CD14-positive monocyte (primary cell): ENCODE data around the gene ST13. TPM values are rescaled to one million over a fixed set of nuclear protein-coding genes. Genes with fewer than 3 reads are reported as not detected.

Source experiments
- DNase-seq, 3 donors: peaks; one replicate each; pipeline ENCODE4 v3.0.0-alpha.2; 2011 to 2022
- H2AFZ ChIP-seq: 2 replicates; pipeline ENCODE4 v1.6.0; 2012; ENCODE audit warnings: mild to moderate bottlenecking, low read depth, low read length, inconsistent platforms; ENCODE audit not compliant: insufficient read depth, poor library complexity, severe bottlenecking
- H3K27ac ChIP-seq, 2 donors: 1 replicate in 1 of 2; 2 replicates in 1 of 2; pipeline ENCODE4 v1.5.1; 2012 to 2013; ENCODE audit warnings: low read length in 2 of 2, control low read depth in 1 of 2, inconsistent platforms in 1 of 2, low read depth in 1 of 2, mild to moderate bottlenecking in 1 of 2
- H3K27me3 ChIP-seq, 2 donors: one replicate each; pipeline versions ENCODE4 v1.6.0 to v1.6.1; 2011 to 2013; ENCODE audit warnings: low read length in 2 of 2; ENCODE audit not compliant: control insufficient read depth in 2 of 2, insufficient read depth in 2 of 2
- H3K36me3 ChIP-seq, 2 donors: replicated peaks in 1 of 2; 1 replicate in 1 of 2; 2 replicates in 1 of 2; pipeline versions ENCODE4 v1.5.1 to v1.6.1; 2012 to 2013; ENCODE audit warnings: low read length in 2 of 2, control low read depth in 1 of 2, inconsistent platforms in 1 of 2, mild to moderate bottlenecking in 1 of 2; ENCODE audit not compliant: insufficient read depth in 2 of 2, control insufficient read depth in 1 of 2
- H3K4me1 ChIP-seq, 2 donors: 1 replicate in 1 of 2; 2 replicates in 1 of 2; pipeline versions ENCODE4 v1.5.1 to v1.6.1; 2012 to 2013; ENCODE audit warnings: low read length in 2 of 2, control low read depth in 1 of 2, inconsistent platforms in 1 of 2, mild to moderate bottlenecking in 1 of 2, moderate library complexity in 1 of 2; ENCODE audit not compliant: insufficient read depth in 2 of 2, control insufficient read depth in 1 of 2
- H3K4me2 ChIP-seq: replicated peaks from 2 replicates; pipeline ENCODE3; 2012; ENCODE audit warnings: low read length, moderate library complexity, mild to moderate bottlenecking; ENCODE audit not compliant: poor library complexity, severe bottlenecking; ENCODE audit errors: extremely low read depth
- H3K4me3 ChIP-seq, 3 experiments: fragments of 200-600 bp in 1 of 3; sonication (generic) in 1 of 3; replicated peaks in 1 of 3; 1 replicate in 2 of 3; 2 replicates in 1 of 3; pipeline ENCODE4 v1.5.1; 2011 to 2013; ENCODE audit warnings: low read length in 3 of 3, mild to moderate bottlenecking in 3 of 3, control low read depth in 2 of 3, low read depth in 2 of 3, inconsistent platforms in 1 of 3, moderate library complexity in 1 of 3
- H3K79me2 ChIP-seq: 2 replicates; pipeline ENCODE4 v1.6.0; 2012; ENCODE audit warnings: mild to moderate bottlenecking, control low read depth, inconsistent platforms, low read length, moderate library complexity; ENCODE audit not compliant: insufficient read depth
- H3K9ac ChIP-seq: 2 replicates; pipeline ENCODE4 v1.6.0; 2017; ENCODE audit warnings: low read length, mild to moderate bottlenecking; ENCODE audit not compliant: insufficient read depth, poor library complexity, severe bottlenecking
- H3K9me3 ChIP-seq, 2 donors: replicated peaks in 1 of 2; 1 replicate in 1 of 2; 2 replicates in 1 of 2; pipeline versions ENCODE4 v1.5.1 to v1.6.1; 2012 to 2013; ENCODE audit warnings: low read length in 2 of 2, control low read depth in 1 of 2; ENCODE audit not compliant: control insufficient read depth in 1 of 2, insufficient read depth in 1 of 2
- H4K20me1 ChIP-seq: 2 replicates; pipeline ENCODE4 v1.6.0; 2012; ENCODE audit warnings: mild to moderate bottlenecking, low read length, control low read depth, moderate library complexity; ENCODE audit not compliant: insufficient read depth
- H3K27ac Mint-ChIP-seq, 7 donors: one replicate each; pipeline ENCODE4 v1.8.0; 2020; ENCODE audit warnings: mild to moderate bottlenecking in 7 of 7, mixed read lengths in 7 of 7, moderate library complexity in 6 of 7, inconsistent platforms in 2 of 7
- H3K27me3 Mint-ChIP-seq, 3 donors: one replicate each; pipeline ENCODE4 v1.8.0; 2021 to 2022; ENCODE audit warnings: low read depth in 3 of 3, mild to moderate bottlenecking in 3 of 3, mixed read lengths in 3 of 3, moderate library complexity in 3 of 3, inconsistent platforms in 1 of 3
- H3K36me3 Mint-ChIP-seq, 2 donors: one replicate each; pipeline ENCODE4 v1.8.0; 2020; ENCODE audit warnings: mixed read lengths in 2 of 2, inconsistent platforms in 1 of 2, mild to moderate bottlenecking in 1 of 2
- H3K4me1 Mint-ChIP-seq: one replicate; pipeline ENCODE4 v1.8.0; 2020; ENCODE audit warnings: mild to moderate bottlenecking, mixed read lengths
- H3K4me3 Mint-ChIP-seq, 2 donors: one replicate each; pipeline ENCODE4 v1.8.0; 2020; ENCODE audit warnings: mild to moderate bottlenecking in 2 of 2, mixed read lengths in 2 of 2, moderate library complexity in 1 of 2
- H3K9me3 Mint-ChIP-seq, 7 donors: one replicate each; pipeline ENCODE4 v1.8.0; 2020 to 2022; ENCODE audit warnings: mixed read lengths in 7 of 7, mild to moderate bottlenecking in 6 of 7, moderate library complexity in 6 of 7, inconsistent platforms in 2 of 7
- WGBS: methylation state at CpG from one replicate; pipeline ENCODE4 v1.1.5; 2013; ENCODE audit warnings: missing lambda C conversion rate; ENCODE audit not compliant: insufficient coverage; 5-methylcytosine and 5-hydroxymethylcytosine counted together
- intact Hi-C, 2 donors: fragments of 100-400 bp; cut with micrococcal nuclease; formaldehyde crosslinking; loops; one replicate each; pipeline versions ENCODE4 v1.15.0 to v1.15.1; 2023
- polyA plus RNA-seq, 3 donors: library from polyadenylated mRNA; depleted of rRNA in 1 of 3; unstranded in 2 of 3; stranded (reverse) in 1 of 3; fragments of 300-500 nt in 2 of 3; fragments of >200 nt in 1 of 3; fragmentation: Illumina TruSeq in 2 of 3; gene quantifications; 1 replicate in 2 of 3; 2 replicates in 1 of 3; pipeline ENCODE4 v1.2.3, GENCODE V29; 2012 to 2021
- TF ChIP-seq, protein P1 (sequence below): fragments of 200-600 bp; IDR thresholded peaks from one replicate; pipeline ENCODE4 v1.8.0; 2022; ENCODE audit warnings: antibody characterized with exemption, mild to moderate bottlenecking

The ST13 gene
- polyA plus RNA-seq, 3 donors = 56.1 to 81.3 (median 67.2) TPM

DNA sequence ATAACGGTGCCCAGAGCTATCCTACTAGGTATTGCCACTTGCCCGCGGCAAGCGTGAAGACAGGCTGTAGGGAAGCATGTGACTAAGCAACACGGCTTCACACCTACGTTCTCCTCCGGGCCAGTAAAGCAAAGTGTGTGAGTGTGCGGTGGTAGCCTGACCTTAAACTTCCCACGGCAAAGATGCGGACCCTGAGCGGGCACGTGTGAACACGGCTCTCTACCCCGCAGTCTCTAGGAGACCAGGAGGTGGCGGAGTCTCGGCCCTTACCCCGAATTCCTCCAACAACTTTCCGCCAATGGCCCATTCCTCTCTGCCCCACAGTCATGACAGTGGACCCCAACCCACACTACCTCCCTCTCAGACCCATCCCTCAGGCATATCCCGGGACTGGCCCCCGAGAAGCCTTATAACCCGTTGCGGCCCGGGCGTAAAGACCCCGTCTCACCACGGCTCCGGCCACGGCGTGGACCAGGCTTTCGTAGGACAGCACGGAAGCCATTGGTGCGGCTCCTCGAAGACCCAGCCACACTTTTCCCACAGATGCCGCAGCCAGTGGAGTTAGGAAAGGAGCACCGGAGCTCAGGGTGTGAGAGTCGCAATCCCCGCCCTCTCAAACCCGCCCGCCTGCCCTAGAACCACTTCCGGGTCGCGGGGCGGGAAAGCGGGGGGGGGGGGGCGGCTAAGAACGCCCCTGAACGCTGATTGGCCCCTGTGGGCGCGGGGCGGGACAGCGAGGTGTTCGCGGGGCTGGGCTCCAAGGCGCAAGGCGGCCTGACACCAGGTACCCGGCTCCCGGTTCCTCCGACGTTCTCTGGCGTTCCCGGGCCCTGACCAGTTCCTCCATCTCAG, 37.5 kb downstream of the ST13 start, which contains the start of gene SLC25A17:
Gene SLC25A17, minus strand, starts transcription at position 600 of the 852 bp plus-strand sequence. Its CDS starts 98 bp downstream, at position 502.
- WGBS = under 1% methylated on average over 48 of the region's 61 CpGs
- H3K27me3 ChIP-seq = no peaks in the 10 kb centered on the region
- peaks cover 37% of the 10 kb centered on the region for H3K79me2 ChIP-seq
- H2AFZ ChIP-seq = peak within 1 kb of the TSS; percentile 100
- Mint-ChIP-seq H3K9me3 (no peaks in the 10 kb centered on the region), H3K27ac (peak within 1 kb of the TSS; percentile 84 to 97 (median 91)), H3K36me3 (peaks cover 3 to 5% of the 10 kb centered on the region in 2 donors), H3K4me1 (peaks cover 26% of the 10 kb centered on the region), H3K27me3 (peaks cover 0 to 2% (median 0%) of the 10 kb centered on the region in 3 donors), H3K4me3 (peak within 1 kb of the TSS; percentile 97 to 98)
- peaks cover 8 to 10% of the 10 kb centered on the region in 2 donors for H3K36me3 ChIP-seq
- peaks cover 3% of the 10 kb centered on the region for H4K20me1 ChIP-seq
- H3K4me1 ChIP-seq = peaks cover 25 to 31% of the 10 kb centered on the region in 2 donors
- no peaks in the 10 kb centered on the region for H3K9me3 ChIP-seq
- TF ChIP-seq, protein P1, sequence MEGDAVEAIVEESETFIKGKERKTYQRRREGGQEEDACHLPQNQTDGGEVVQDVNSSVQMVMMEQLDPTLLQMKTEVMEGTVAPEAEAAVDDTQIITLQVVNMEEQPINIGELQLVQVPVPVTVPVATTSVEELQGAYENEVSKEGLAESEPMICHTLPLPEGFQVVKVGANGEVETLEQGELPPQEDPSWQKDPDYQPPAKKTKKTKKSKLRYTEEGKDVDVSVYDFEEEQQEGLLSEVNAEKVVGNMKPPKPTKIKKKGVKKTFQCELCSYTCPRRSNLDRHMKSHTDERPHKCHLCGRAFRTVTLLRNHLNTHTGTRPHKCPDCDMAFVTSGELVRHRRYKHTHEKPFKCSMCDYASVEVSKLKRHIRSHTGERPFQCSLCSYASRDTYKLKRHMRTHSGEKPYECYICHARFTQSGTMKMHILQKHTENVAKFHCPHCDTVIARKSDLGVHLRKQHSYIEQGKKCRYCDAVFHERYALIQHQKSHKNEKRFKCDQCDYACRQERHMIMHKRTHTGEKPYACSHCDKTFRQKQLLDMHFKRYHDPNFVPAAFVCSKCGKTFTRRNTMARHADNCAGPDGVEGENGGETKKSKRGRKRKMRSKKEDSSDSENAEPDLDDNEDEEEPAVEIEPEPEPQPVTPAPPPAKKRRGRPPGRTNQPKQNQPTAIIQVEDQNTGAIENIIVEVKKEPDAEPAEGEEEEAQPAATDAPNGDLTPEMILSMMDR = peak; percentile 52
- intact Hi-C loops = loop anchor here (5.0 to 10.0 kb wide), 2 partner anchors 38 to 76 kb away; partner anchors contain the start of genes ST13 (in 2 of the 2) and XPNPEP3 (in 2 of the 2)
- peak; percentile 71 to 75 (median 73) for DNase-seq
- H3K27ac ChIP-seq = peak within 1 kb of the TSS; percentile 11 to 90
- peak within 1 kb of the TSS; percentile 89 to 100 (median 94) for H3K4me3 ChIP-seq
- peak within 1 kb of the TSS; percentile 100 for H3K4me2 ChIP-seq
- peak within 1 kb of the TSS; percentile 84 for H3K9ac ChIP-seq

DNA sequence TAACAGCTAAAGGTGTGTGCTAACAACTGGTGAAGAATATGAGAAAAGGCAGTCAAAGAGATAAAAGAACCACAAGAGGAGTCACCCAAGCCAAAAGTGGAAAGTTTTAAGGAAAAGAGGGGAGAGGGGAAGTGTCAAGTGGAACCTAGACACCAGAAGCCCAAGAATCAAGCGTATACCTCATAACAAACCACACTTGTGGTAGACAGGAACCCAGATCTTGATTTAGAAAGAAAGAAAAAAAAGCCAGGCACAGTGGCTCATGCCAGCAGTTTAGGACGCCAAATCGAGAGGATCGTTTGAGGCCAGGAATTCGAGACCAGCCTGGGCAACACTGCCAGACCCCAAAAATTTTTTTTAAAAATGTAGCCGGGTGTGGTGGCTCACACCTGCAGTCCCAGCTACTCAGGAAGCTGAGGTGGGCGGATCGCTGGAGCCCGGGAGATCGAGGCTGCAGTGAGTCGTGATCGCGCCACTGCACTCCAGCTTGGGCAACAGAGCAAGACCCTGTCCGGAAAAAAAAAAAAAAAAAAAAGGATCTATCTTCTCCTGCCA, 38.2 kb downstream of the ST13 start:
- intact Hi-C loops = loop anchor here (5.0 to 10.0 kb wide), 2 partner anchors 39 to 77 kb away; partner anchors contain the start of genes ST13 (in 2 of the 2) and XPNPEP3 (in 2 of the 2)

More for the DNA sequence above, 38.2 kb downstream of the ST13 start:
- H3K4me3 ChIP-seq = peak overlapping the region; percentile 89 to 100 (median 94)
- H3K9me3 ChIP-seq = no peaks in the 10 kb centered on the region
- H3K27me3 ChIP-seq = no peaks in the 10 kb centered on the region
- peak overlapping the region; percentile 84 for H3K9ac ChIP-seq
- Mint-ChIP-seq H3K27ac (peak overlapping the region in 6 of 7 donors; percentile 84 to 97 (median 91)), H3K9me3 (no peaks in the 10 kb centered on the region), H3K27me3 (peaks cover 0 to 2% (median 0%) of the 10 kb centered on the region in 3 donors), H3K36me3 (peaks cover 4 to 5% of the 10 kb centered on the region in 2 donors), H3K4me3 (peak overlapping the region; percentile 97 to 98), H3K4me1 (peaks cover 26% of the 10 kb centered on the region)
- TF ChIP-seq, protein P1 = no peak
- peaks cover under 1 to 2% of the 10 kb centered on the region in 2 donors for H3K36me3 ChIP-seq
- H3K27ac ChIP-seq = peak overlapping the region in 1 of 2 donors; percentile 90
- peaks cover 3% of the 10 kb centered on the region for H4K20me1 ChIP-seq
- WGBS = 13% methylated on average over 13 of the region's 14 CpGs
- peak overlapping the region; percentile 100 for H3K4me2 ChIP-seq
- H3K79me2 ChIP-seq = peaks cover 37% of the 10 kb centered on the region
- DNase-seq = no peak
- peak overlapping the region; percentile 100 for H2AFZ ChIP-seq
- peaks cover 25 to 31% of the 10 kb centered on the region in 2 donors for H3K4me1 ChIP-seq
